GM19328 (cell line): ENCODE data around the gene CCSAP.
"Not testable (repeated sequence)": the region's sequence is repeated elsewhere in the genome, so short reads cannot be mapped to it uniquely, and the experiment has no call there.

Source experiments
- ATAC-seq: cut with Tn5 transposase; IDR thresholded peaks from one replicate; pipeline ENCODE4 v1.9.1; 2021; ENCODE audit warnings: mild to moderate bottlenecking, moderate library complexity; ENCODE audit not compliant: unreplicated experiment

The CCSAP gene

GRCh38 chr1:229327765-229328164 is 15.1 kb downstream of the CCSAP start:
- ATAC-seq = not testable (repeated sequence)

DNA sequence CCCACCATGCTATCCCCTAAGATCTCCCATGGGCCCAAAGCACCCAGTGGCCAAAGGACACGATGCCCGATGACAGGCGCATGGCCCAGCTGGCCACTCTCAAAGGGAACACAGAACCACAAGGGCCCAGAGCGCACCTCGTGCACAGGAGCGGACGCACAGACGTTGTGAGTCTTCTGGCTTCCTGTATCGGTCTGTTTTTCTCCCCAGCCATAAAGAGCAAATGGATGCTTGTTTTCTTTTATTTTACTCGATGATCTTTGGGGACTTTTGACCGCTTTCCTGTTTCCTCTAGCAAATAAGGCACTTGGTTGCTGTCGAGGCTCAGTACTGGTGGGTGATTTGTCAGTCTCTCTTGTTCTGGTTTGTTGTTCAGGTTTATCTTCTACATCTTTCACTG is 16.2 kb downstream of the CCSAP start:
- ATAC-seq = no peak

- ATAC-seq = no peak
Observed at GRCh38 chr1:229325853-229326487, 16.9 kb downstream of the CCSAP start.

GRCh38 chr1:229325401-229325800 is 17.4 kb downstream of the CCSAP start:
- no peak for ATAC-seq

- no peak for ATAC-seq
Observed at GRCh38 chr1:229323885-229324553, 18.8 kb downstream of the CCSAP start.

GRCh38 chr1:229323201-229323600 is 19.6 kb downstream of the CCSAP start:
- ATAC-seq = no peak

DNA sequence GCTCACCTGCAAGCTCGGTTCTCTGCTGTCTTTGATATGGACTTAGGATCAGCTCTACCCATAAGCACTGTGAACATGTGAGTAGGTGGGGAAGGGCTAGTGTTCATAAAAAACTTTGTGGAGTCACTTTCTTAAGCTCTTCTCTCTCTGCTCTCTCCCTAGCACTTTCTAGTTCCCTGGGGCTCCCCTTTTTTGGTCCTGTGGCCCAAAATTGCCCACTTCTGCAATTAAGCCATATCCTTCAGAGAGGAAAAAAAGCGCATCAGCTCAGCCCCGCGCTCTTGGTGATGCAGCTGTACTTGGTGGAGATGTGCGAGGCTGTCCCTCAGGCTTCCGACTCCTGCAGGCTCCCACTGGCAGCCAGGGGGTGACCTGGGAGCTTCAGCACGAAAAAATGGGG is 23.4 kb downstream of the CCSAP start:
- ATAC-seq = no peak

GRCh38 chr1:229318056-229318455 is 24.8 kb downstream of the CCSAP start:
- no peak for ATAC-seq

DNA sequence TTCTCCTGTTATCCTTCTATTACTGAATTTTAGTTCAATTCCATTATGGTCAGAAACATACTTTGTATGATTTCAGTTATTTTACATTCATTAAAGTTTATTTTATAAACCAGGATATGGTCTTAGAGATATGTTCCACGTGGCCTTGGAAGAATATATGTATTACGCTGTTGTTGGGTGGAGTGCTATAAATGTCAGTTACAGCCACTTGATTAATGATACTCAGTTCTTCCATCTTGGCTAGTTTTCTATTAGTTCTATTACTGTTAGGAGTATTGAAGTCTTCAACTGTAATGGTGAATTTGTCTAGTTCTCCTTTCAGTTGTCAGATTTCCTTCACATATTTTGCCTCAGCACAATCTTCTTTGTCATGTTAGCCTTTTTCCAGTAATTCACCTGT is 26.7 kb downstream of the CCSAP start:
- ATAC-seq = no peak

DNA sequence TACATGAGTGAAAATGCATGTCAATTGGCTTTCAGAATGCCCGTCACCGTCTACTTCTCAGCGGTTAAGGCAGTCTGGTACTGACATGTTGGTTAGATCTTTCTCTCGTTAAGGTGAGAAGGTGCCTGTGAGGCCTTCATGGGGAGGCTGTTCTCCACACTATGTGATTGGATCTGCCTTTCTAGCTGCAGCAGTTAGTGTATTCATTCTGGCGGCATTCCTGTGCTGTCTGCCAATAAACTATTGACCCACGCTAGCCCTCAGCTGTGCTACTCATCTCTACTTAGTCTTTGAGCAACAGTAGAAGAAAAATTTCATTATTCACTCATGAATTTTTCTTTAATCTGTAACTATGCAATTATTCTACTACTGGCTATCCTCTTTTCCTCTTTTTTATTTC is 32.0 kb downstream of the CCSAP start:
- no peak for ATAC-seq

DNA sequence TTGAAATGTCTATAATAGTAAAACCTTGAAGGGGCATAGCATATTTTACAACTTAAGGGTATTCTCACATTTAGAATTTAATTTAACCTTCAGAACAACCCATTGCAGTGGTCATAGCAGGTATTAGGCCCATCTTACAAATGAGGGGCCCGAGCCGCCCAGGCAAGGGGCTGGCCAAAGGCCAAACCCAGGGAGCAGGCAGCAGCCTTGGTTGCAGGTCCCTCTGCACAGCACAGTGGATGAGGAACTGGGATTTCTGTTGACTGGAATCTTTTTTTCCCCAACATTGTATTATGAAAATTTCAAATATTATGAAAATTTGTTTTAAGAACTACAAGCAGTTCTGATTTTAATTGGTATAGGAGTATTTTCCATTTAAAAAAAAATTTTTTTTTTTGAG is 33.2 kb downstream of the CCSAP start:
- no peak for ATAC-seq

GRCh38 chr1:229309074-229309473 is 33.8 kb downstream of the CCSAP start:
- ATAC-seq = no peak

GRCh38 chr1:229305392-229305791 is 37.5 kb downstream of the CCSAP start:
- ATAC-seq = no peak

- ATAC-seq = no peak
Observed at GRCh38 chr1:229303855-229304254, 39.0 kb downstream of the CCSAP start.

DNA sequence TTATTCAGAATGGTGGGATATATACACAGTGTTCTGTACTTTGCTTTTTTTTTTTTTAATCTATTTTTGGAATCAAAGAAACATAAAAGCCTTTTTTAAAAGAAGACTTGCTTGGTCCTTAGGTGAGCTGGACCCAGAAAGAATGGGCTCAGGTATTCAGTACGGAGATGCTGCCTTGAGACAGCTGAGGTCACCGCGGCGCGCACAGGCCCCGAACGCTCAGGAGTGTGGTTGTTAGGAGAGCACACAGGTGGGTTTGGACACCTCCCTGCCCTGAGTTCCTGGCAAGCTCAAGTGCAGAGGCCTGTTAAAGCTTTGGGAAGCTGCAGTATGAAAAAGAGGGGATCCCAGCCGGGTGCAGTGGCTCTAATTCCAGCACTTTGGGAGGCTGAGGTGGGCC is 40.1 kb downstream of the CCSAP start:
- no peak for ATAC-seq

DNA sequence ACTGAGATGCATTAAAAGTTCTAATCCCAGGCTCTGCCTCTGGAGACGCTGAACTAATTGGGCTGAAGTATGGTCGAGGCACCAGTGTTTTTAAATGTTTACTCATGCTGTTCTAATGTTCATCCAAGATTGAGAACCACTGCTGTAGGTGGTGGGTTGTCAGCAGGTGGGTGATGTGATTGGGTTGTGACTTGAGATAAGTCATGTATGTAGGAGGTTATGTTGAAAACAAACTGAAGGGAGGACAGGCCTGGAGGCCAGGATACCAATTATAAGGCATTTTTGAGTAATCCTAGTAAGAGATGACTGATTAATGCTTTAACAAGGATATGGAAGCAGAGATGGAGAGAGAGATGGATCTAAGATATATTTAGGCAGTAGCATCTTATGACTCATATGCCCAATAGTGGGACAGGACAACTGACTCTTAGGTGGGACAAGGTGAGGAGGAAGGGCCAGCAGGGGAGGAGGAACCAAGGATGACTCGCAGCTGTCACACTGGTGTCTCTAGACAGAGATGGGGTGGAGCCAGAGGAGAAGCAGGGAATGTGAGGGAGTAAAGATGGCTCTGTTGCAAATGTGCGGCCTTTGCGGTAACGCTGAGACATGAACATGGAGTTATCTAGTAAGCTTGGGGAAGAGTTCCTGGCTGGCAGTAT is 42.6 kb downstream of the CCSAP start:
- ATAC-seq = no peak

GRCh38 chr1:229298887-229299503 is 43.9 kb downstream of the CCSAP start:
- no peak for ATAC-seq

GRCh38 chr1:229298420-229298819 is 44.4 kb downstream of the CCSAP start:
- no peak for ATAC-seq

DNA sequence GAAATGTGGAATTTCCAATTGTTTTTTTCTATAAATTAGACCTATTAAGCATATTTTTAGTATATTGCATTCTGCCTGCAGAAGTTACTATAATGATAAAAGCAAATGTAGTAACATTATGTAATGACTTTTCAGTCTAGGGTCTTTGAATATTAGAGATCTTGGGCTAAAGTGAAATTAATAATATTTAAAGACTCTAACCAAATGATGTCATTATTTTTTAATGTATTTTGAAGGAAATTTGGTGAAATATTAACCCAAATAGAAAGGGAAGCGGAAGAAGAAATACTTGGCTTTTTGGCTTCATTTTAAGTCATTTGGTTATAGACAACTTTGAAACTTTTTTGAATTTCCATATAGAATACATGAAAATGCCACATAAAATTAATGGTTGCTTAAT is 45.1 kb downstream of the CCSAP start:
- no peak for ATAC-seq

GRCh38 chr1:229296541-229296941 is 46.3 kb downstream of the CCSAP start:
- no peak for ATAC-seq

DNA sequence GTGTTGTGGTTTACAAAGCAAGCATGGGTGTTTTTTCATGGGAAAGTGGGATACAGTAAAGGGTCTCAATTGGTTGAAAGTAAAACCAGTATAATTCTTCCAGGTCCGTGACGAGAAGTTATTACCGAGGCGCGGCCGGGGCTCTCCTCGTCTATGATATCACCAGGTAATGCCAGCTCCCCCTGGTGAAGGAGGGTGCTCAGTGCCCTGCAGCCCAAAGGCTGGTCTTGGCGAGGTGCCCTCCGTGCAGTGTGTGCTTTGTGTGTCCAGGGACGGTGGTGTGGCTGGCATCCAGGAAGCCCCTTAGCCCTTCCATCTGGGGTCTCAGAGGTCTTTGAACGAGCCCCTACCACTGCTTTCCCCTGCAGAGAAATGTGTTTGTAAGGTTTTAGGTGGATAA is 47.1 kb downstream of the CCSAP start:
- no peak for ATAC-seq
